T-helper 9 cell (primary cell): Measurements from ENCODE around the gene OR6C70.
"Not testable (repeated sequence)": the region's sequence is repeated elsewhere in the genome, so short reads cannot be mapped to it uniquely, and the experiment has no call there.

Experiments
- DNase-seq: peaks from one replicate; pipeline ENCODE4 v3.0.0-alpha.2; 2020
- total RNA-seq, 2 donors: gene quantifications; one replicate each; lab custom pipeline; 2026; lab: John Stamatoyannopoulos, UW

OR6C70 gene
- total RNA-seq, result 0 reads per million in 2 donors

GRCh38 chr12:55470088-55470829, at the start of gene OR6C70:
Gene OR6C70, minus strand, starts transcription at chr12:55470138. Its CDS starts 0 bp downstream, at chr12:55470138.
- no peak for DNase-seq

GRCh38 chr12:55516391-55516790, 46.5 kb upstream of the OR6C70 start:
- DNase-seq, result no peak

GRCh38 chr12:55515696-55516095, 45.8 kb upstream of the OR6C70 start:
- no peak for DNase-seq

GRCh38 chr12:55501601-55502000, 31.7 kb upstream of the OR6C70 start:
- no peak for DNase-seq

GRCh38 chr12:55499810-55500252, 29.9 kb upstream of the OR6C70 start:
- no peak for DNase-seq

- no peak for DNase-seq
Observed at GRCh38 chr12:55499231-55499630, 29.3 kb upstream of the OR6C70 start.

- no peak for DNase-seq
Observed at GRCh38 chr12:55495490-55495889, 25.6 kb upstream of the OR6C70 start.

- DNase-seq, result no peak
Observed at GRCh38 chr12:55492078-55492477, 22.1 kb upstream of the OR6C70 start, which contains the start of gene OR6C68. Gene OR6C68, plus strand, starts transcription at chr12:55492378. Its CDS starts 0 bp downstream, at chr12:55492378.

- not testable (repeated sequence) for DNase-seq
Observed at GRCh38 chr12:55484284-55484683, 14.3 kb upstream of the OR6C70 start.

- DNase-seq, result not testable (repeated sequence)
Observed at GRCh38 chr12:55479136-55479535, 9.2 kb upstream of the OR6C70 start.

GRCh38 chr12:55472264-55472663, 2.3 kb upstream of the OR6C70 start:
- DNase-seq, result no peak

GRCh38 chr12:55469291-55469690, 647 bp downstream of the OR6C70 start:
- DNase-seq, result no peak

GRCh38 chr12:55467836-55468235, 2.1 kb downstream of the OR6C70 start:
- DNase-seq, result no peak

- not testable (repeated sequence) for DNase-seq
Observed at GRCh38 chr12:55464926-55465325, 5.0 kb downstream of the OR6C70 start.

- no peak for DNase-seq
Observed at GRCh38 chr12:55448825-55449224, 21.1 kb downstream of the OR6C70 start.

- no peak for DNase-seq
Observed at GRCh38 chr12:55446326-55446725, 23.6 kb downstream of the OR6C70 start.

GRCh38 chr12:55445357-55445756, 24.6 kb downstream of the OR6C70 start:
- DNase-seq, result no peak

GRCh38 chr12:55443776-55444175, 26.2 kb downstream of the OR6C70 start, which contains the start of gene OR6C2:
Gene OR6C2, plus strand, starts transcription at chr12:55444076. Its CDS starts 8,138 bp downstream, at chr12:55452214.
- no peak for DNase-seq

GRCh38 chr12:55441233-55441632, 28.7 kb downstream of the OR6C70 start:
- not testable (repeated sequence) for DNase-seq

- no peak for DNase-seq
Observed at GRCh38 chr12:55428331-55429243, 41.4 kb downstream of the OR6C70 start.

- no peak for DNase-seq
Observed at GRCh38 chr12:55425954-55426353, 44.0 kb downstream of the OR6C70 start, which contains the start of gene OR6C76. Gene OR6C76, plus strand, starts transcription at chr12:55426254. Its CDS starts 0 bp downstream, at chr12:55426254.

GRCh38 chr12:55420307-55420962, 49.5 kb downstream of the OR6C70 start:
- no peak for DNase-seq
